ENCODE measurements around the gene SLAIN2. TPM values are rescaled to one million over a fixed set of nuclear protein-coding genes. Genes with fewer than 3 reads are reported as not detected.

Gene SLAIN2
- total and polyA plus RNA-seq, 2 of the 4 experiments (the other 2 are of a cell fraction), result 23.3 to 53.0 TPM

DNA sequence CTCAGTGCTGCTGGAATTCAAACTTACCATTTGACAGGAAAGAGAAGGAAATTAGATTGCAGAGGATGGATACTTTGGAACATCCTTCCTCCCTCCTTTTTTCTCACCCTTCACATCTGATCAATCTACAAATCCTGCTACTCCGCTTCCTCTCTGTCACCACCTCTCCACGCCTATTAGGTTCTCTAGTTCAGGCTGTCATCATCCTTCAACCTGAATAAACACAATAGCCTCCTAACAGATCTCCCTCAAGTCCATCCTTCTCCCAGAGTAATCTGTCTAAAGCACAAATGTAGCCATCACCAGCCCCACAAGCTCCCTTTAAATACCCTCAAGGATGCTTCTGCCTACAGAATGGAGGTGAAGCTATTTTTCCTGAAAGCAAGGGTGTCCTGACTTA lies 20.0 kb upstream of the SLAIN2 start:
- Histone ChIP-seq H4K20me1 (ENCODE audit: insufficient read depth, low read length) (no peaks in the 10 kb centered on the region), H3K9me3 (ENCODE audit: control insufficient read depth, insufficient read depth, low read length) (no peaks in the 10 kb centered on the region), H3K79me1 (ENCODE audit: low read depth in 1 of 2, low read length in 2 of 2) (no peaks in the 10 kb centered on the region), H3K4ac (ENCODE audit: low read depth, low read length) (no peak overlapping the region), H3K9me1 (ENCODE audit: insufficient read depth, low read length) (no peaks in the 10 kb centered on the region), H2BK5ac (ENCODE audit: low read depth, low read length, poor library complexity, severe bottlenecking) (no peak overlapping the region), H3K4me2 (ENCODE audit: low read depth, low read length) (no peak overlapping the region), H2AK9ac (replicated peaks; ENCODE audit: low read depth, low read length, poor library complexity) (no peak overlapping the region), H2BK15ac (ENCODE audit: low read depth, low read length) (no peak overlapping the region), H3K18ac (ENCODE audit: low read depth, low read length) (no peak overlapping the region), H2BK20ac (ENCODE audit: low read depth, low read length) (no peak overlapping the region), H3K56ac (ENCODE audit: extremely low read depth, insufficient read depth, low read length) (no peak overlapping the region), H2AK5ac (ENCODE audit: low read depth, low read length) (no peak overlapping the region), H4K5ac (ENCODE audit: low read depth, low read length) (no peak overlapping the region), H3K4me3 (ENCODE audit: insufficient read depth, low read depth, low read length) (no peak overlapping the region), H2AFZ (replicated peaks; ENCODE audit: low read length, poor library complexity) (no peak overlapping the region), H3K14ac (replicated peaks; ENCODE audit: low read depth, low read length) (no peak overlapping the region), H4K8ac (ENCODE audit: low read depth in 2 of 2, low read length in 2 of 2) (no peak overlapping the region), H3K36me3 (ENCODE audit: control insufficient read depth, insufficient read depth, low read length) (no peaks in the 10 kb centered on the region), H3K9ac (ENCODE audit: low read depth, low read length) (no peak overlapping the region), H3K27ac (ENCODE audit: insufficient read depth, low read length) (no peak overlapping the region), H3K4me1 (ENCODE audit: control insufficient read depth, insufficient read depth, low read length) (0 out of 2 replicates have a peak, but pooled peaks cover 2% of the 10 kb centered on the region), H3K27me3 (ENCODE audit: control insufficient read depth, insufficient read depth, low read length) (no peaks in the 10 kb centered on the region), H2BK120ac (ENCODE audit: low read depth, low read length) (no peak overlapping the region), H4K91ac (ENCODE audit: insufficient read depth, low read depth, low read length) (no peak overlapping the region), H3K23ac (ENCODE audit: low read depth, low read length) (no peak overlapping the region)
- TF ChIP-seq FOS (IDR thresholded peaks at IDR 0.05; ENCODE audit: low read depth, low read length) (no peak), CHD1 (IDR thresholded peaks at IDR 0.05; ENCODE audit: low read depth, low read length) (no peak), MXI1 (IDR thresholded peaks at IDR 0.05; ENCODE audit: borderline replicate concordance, low read depth, low read length) (no peak), POLR2A (IDR thresholded peaks at IDR 0.05; ENCODE audit: low read depth, low read length) (no peak), NFE2L2 (IDR thresholded peaks at IDR 0.05; ENCODE audit: low read depth, low read length) (no peak), RCOR1 (IDR thresholded peaks at IDR 0.05; ENCODE audit: insufficient replicate concordance, low read length) (no peak), CTCF (conservative IDR thresholded peaks at IDR 0.05; ENCODE audit: low read depth, low read length) (no peak), RAD21 (IDR thresholded peaks at IDR 0.05; ENCODE audit: low read length) (no peak), CEBPB (IDR thresholded peaks at IDR 0.05; ENCODE audit: low read depth, low read length) (no peak), USF2 (IDR thresholded peaks at IDR 0.05; ENCODE audit: low read depth, low read length) (no peak), MAZ (IDR thresholded peaks at IDR 0.05; ENCODE audit: borderline replicate concordance, low read depth, low read length) (no peak), MAFK (IDR thresholded peaks at IDR 0.05; ENCODE audit: low read depth, low read length) (no peak)
- TF ChIP-seq, protein P1, sequence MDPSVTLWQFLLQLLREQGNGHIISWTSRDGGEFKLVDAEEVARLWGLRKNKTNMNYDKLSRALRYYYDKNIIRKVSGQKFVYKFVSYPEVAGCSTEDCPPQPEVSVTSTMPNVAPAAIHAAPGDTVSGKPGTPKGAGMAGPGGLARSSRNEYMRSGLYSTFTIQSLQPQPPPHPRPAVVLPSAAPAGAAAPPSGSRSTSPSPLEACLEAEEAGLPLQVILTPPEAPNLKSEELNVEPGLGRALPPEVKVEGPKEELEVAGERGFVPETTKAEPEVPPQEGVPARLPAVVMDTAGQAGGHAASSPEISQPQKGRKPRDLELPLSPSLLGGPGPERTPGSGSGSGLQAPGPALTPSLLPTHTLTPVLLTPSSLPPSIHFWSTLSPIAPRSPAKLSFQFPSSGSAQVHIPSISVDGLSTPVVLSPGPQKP (IDR thresholded peaks at IDR 0.05; ENCODE audit: borderline replicate concordance, low read depth, low read length), result no peak
- in situ Hi-C loops (cut with MboI; ENCODE audit: low sequenced_read_pairs), result loop anchor here (25.0 kb wide), 1 partner anchor 641 kb away; no protein-coding TSS in a partner anchor
- dilution Hi-C loops (cut with HindIII; ENCODE audit: low sequenced_read_pairs, unreplicated experiment), result no loop called here
- ATAC-seq (ENCODE audit: low read depth), result no peak
- no peak for DNase-seq
- ChIA-PET CTCF (no interaction called here), POLR2A (ENCODE audit: unreplicated experiment) (no interaction called here)
- WGBS, 2 experiments (ENCODE audit: extremely low coverage in 2 of 2, insufficient read length in 1 of 2), result no CpG with 5 or more reads among the region's 2 CpGs
- no TSS peak for BruUV-seq (replicated peaks)
- intact Hi-C loops (cut with micrococcal nuclease), result loop anchor here (1.0 kb wide), 1 partner anchor 225 kb away; no protein-coding TSS in a partner anchor
